GM18508 (cell line): ENCODE data around the gene CFAP210.
"Not testable (repeated sequence)": the region's sequence is repeated elsewhere in the genome, so short reads cannot be mapped to it uniquely, and the experiment has no call there.

Experiments used
- ATAC-seq: cut with Tn5 transposase; IDR thresholded peaks from one replicate; pipeline ENCODE4 v1.9.1; 2021; ENCODE audit warnings: moderate number of reproducible peaks; ENCODE audit not compliant: insufficient read depth, unreplicated experiment

The CFAP210 gene

GRCh38 chr2:169714699-169715098 is 20.5 kb upstream of the CFAP210 start:
- ATAC-seq = no peak

GRCh38 chr2:169713331-169713730 is 19.1 kb upstream of the CFAP210 start:
- no peak for ATAC-seq

- ATAC-seq = no peak
Measured at GRCh38 chr2:169712791-169713227, 18.6 kb upstream of the CFAP210 start.

GRCh38 chr2:169711751-169712509 is 17.7 kb upstream of the CFAP210 start:
- ATAC-seq = no peak

- no peak for ATAC-seq
Measured at GRCh38 chr2:169709981-169710380, 15.8 kb upstream of the CFAP210 start.

GRCh38 chr2:169709331-169709730 is 15.1 kb upstream of the CFAP210 start:
- no peak for ATAC-seq

- ATAC-seq = no peak
Measured at GRCh38 chr2:169707626-169708025, 13.4 kb upstream of the CFAP210 start.

GRCh38 chr2:169705927-169706326 is 11.7 kb upstream of the CFAP210 start:
- ATAC-seq = no peak

GRCh38 chr2:169704160-169704708 is 10.0 kb upstream of the CFAP210 start:
- no peak for ATAC-seq

GRCh38 chr2:169702996-169703395 is 8.8 kb upstream of the CFAP210 start:
- no peak for ATAC-seq

GRCh38 chr2:169699173-169699572 is 5.0 kb upstream of the CFAP210 start:
- ATAC-seq = not testable (repeated sequence)

GRCh38 chr2:169696381-169696780 is 2.2 kb upstream of the CFAP210 start:
- ATAC-seq = no peak

GRCh38 chr2:169694894-169695260 is 672 bp upstream of the CFAP210 start:
- no peak for ATAC-seq

- no peak for ATAC-seq
Measured at GRCh38 chr2:169693360-169693759, 845 bp downstream of the CFAP210 start.

GRCh38 chr2:169692718-169693117 is 1.5 kb downstream of the CFAP210 start:
- ATAC-seq = no peak

GRCh38 chr2:169690958-169691357 is 3.2 kb downstream of the CFAP210 start:
- ATAC-seq = no peak

- ATAC-seq = not testable (repeated sequence)
Measured at GRCh38 chr2:169687943-169688342, 6.3 kb downstream of the CFAP210 start.

GRCh38 chr2:169686825-169687224 is 7.4 kb downstream of the CFAP210 start:
- not testable (repeated sequence) for ATAC-seq

- ATAC-seq = not testable (repeated sequence)
Measured at GRCh38 chr2:169684712-169685111, 9.5 kb downstream of the CFAP210 start.

GRCh38 chr2:169684135-169684565 is 10.1 kb downstream of the CFAP210 start:
- no peak for ATAC-seq

GRCh38 chr2:169683425-169684134 is 10.6 kb downstream of the CFAP210 start:
- no peak for ATAC-seq
